HG03095 (cell line): Measurements from ENCODE around the gene AVPR2.

Experiments
- ATAC-seq: cut with Tn5 transposase; IDR thresholded peaks from one replicate; pipeline ENCODE4 v1.9.1; 2021; ENCODE audit warnings: moderate library complexity; ENCODE audit not compliant: unreplicated experiment

The AVPR2 gene

DNA sequence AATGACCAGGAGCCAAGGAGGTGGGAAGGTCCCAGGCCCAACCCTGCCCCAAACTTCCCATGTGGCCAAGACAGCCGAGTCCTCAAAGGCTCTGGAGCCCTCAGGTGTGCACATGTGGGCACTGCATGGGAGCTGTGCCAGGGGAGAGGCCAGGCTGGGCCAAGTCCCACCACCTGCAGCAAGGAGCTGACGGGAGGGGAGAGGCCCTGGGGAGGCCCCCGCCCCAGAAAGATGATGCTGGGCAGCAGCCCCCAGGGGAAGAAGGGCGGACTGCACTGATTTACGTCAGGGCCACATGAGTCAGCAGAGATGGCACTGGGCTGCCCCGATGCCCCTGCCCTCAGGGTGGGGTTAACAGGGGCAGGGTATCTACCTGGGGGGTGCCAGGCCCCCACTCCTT is 19.9 kb upstream of the AVPR2 start:
- no peak for ATAC-seq

DNA sequence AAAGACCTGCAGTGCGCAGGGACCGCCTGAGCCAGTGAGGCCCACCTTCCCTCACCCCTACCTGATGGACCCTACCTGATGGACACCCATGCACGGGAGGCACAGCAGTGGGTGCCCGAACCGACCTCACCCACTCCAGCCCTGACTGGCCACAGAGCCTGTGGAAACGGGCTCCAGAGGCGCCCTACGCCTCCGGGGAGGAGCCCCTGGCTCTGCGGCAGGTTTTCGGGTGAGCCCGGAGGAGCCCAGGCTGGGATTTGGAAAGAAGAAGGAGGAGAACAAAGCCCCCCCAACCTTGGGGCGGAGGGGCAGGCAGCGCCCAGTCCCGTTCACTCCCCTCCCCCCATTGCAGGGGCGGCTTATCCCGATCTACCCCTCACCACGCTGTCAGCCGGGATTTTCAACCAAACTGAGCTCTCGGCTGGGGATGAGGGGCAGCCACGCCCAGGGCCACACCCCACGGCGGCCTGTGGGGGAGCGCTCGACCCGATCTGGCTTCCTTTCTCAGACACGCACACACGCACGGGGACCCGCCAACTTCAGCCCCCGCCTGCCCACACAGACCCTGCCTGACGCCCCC is 19.2 kb upstream of the AVPR2 start:
- ATAC-seq = no peak

DNA sequence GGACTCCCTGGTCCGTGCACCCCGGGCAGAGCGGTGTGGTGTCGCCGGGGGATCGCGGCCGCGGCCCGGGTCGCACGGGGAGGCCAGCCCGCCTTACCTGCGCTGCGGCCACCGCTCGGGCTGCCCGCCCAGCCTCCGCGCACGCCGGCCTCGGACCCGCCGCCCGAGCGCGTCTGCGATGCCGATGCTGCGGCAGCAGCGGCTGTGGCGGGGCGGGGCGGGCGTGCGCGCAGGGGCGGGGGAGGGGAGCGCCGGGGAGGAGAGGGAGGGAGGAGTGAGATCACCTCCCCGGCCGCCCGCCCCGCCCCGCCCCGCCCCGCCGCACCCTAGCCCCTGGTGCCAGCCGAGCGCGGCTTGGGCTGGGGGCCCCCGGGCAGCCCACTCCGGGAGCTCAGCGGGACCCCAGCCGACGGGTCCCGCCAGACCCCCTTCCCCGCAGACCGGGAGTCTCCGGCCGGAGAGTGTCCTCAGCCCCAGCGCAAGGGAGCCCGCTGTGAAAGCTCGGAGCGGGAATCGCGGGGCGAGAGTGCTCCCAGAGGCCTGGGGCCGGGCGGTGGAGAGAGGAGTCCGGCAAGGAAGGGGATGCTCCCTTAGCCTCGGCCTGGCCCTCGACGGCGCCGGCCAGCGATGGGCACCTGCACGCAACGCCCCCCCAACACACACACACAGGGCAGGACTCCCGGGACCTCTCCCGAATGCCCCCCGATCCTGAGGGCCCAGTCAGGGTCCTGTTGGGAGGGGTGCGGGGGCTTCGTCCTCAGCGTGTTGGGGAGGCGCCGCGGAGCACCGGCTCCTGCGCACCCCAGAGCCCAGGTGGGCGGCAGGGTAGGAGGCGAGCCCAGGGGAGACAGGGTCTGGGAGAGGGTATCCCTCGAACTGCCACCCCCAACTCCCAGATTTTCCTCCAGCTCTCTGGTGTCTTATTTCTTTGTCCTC is 18.2 kb upstream of the AVPR2 start, which contains the start of gene L1CAM:
Gene L1CAM, minus strand, starts transcription at position 206 of the 936 bp plus-strand sequence. CDS start 10,337 bp downstream, outside the sequence.
- ATAC-seq = no peak

- ATAC-seq = no peak
Observed at GRCh38 chrX:153886915-153887314, 17.6 kb upstream of the AVPR2 start.

DNA sequence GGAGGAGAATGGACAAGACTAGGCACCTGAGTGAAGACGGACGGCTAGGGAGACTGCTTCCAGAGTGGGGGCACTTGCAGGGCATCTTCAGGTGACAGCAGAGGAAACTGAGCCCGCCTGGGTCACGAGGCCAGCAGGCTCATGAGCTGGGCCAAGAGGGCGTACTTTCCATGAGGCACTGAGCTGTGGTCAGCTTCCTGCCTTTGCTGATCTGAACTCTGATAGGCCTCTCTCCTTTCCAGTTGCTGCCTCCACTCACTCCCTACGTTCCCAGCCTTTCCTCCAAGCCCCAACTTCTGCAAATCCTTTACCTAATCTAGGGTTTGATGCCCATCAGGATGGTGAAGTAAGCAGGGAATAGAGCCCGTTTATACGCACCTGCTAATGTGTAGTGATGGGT is 17.1 kb upstream of the AVPR2 start:
- no peak for ATAC-seq

GRCh38 chrX:153888344-153888743 is 16.1 kb upstream of the AVPR2 start:
- ATAC-seq = no peak

DNA sequence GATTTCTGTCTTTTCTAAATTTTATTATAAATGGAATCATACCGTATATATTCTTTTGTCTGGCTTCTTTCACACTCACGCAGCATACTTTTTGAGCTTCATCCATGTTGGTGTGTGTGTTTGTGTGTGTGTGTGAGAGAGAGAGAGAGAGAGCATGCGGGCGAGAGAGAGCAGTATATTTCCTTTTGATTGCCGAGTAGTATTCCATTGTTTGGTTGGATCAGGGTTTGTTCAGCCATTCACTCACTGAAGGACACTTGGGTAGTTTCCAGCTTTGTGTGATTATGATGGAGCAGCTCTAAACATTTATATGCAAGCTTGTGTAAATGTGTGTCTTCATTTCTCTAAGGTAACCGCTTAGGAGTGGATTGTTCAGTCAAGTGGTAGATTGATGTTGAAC is 15.3 kb upstream of the AVPR2 start:
- ATAC-seq = no peak

GRCh38 chrX:153897899-153898298 is 6.6 kb upstream of the AVPR2 start:
- ATAC-seq = no peak

DNA sequence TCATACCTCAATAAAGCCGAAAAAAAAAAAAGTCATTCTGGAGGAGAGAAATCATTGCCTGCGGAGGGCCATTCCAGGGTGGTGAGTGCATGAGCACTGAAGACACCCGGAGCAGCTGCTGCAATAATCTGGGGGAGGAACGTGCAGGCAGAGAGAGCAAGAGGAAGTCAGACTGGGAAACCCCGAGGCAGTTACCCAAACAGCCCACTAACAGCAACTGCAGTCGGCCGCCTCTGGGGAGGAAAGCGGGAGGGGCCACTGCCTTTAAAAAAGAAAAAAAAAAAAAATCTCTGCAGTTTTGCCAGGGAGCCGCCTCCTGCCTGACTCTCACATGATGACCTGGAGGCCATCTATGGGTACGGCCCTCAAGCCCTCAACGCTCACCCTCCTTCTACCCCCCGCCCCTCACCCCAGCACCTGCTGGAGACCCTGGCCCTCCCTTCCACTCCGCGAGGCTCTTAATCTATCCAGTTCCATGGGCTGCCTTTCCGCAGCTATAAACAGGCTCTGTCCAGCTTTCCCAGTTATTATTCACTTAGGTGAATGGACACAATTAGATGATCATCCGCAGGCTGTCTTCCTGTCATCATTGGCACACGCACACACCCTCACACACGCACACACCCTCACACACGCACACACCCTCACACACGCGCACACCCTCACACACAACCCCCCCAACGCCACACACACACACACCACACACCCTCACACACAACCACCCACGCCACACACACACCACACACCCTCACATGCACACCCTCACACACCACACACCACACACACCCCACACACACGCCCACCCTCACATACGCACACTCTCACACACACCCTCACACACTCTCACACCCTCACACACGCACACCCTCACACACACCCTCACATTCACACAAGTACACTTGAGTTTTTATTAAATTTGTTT is 3.4 kb upstream of the AVPR2 start:
- ATAC-seq = peak; percentile 81

DNA sequence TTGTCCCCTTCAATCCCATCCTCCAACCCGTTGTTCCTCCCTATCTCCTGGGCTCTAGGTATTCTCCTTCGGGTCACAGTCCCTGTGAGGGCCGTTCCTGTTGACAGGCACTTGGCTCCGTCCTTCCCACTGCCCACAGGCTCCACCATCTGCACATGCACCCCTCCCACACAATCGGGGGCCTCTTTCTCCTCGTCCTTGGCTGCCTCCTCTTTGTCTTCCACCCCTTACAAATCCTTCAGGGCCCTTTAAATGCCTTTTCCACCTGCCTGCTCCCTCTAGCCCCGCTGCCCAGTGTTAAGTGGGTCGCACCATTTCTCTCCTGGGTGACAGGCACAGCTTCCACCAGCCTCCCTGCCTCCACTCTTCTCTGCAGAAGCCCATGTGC is 2.7 kb upstream of the AVPR2 start:
- no peak for ATAC-seq

DNA sequence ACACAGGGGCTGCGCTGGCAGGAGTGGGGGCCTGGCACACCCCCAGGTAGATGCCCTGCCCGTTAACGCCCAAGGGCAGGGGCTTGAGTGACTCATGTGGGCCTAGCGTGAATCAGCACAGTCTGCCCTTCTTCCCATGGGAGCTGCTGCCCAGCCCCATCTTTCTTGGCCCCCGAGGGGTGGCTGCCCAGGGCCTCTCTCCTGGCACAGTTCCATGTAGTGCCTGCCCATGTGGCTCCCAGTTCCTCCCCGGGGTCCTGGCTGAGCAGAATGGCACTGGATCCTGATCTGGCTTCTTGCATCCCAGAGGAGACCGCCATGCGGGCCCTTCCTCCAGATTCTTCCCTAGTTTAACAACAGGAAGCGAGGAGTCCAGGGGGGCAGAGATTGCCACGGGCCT is 2.1 kb upstream of the AVPR2 start:
- ATAC-seq = no peak

GRCh38 chrX:153903238-153903980 is 1.1 kb upstream of the AVPR2 start:
- ATAC-seq = no peak

GRCh38 chrX:153905481-153906095 is 1.1 kb downstream of the AVPR2 start:
- ATAC-seq = no peak

DNA sequence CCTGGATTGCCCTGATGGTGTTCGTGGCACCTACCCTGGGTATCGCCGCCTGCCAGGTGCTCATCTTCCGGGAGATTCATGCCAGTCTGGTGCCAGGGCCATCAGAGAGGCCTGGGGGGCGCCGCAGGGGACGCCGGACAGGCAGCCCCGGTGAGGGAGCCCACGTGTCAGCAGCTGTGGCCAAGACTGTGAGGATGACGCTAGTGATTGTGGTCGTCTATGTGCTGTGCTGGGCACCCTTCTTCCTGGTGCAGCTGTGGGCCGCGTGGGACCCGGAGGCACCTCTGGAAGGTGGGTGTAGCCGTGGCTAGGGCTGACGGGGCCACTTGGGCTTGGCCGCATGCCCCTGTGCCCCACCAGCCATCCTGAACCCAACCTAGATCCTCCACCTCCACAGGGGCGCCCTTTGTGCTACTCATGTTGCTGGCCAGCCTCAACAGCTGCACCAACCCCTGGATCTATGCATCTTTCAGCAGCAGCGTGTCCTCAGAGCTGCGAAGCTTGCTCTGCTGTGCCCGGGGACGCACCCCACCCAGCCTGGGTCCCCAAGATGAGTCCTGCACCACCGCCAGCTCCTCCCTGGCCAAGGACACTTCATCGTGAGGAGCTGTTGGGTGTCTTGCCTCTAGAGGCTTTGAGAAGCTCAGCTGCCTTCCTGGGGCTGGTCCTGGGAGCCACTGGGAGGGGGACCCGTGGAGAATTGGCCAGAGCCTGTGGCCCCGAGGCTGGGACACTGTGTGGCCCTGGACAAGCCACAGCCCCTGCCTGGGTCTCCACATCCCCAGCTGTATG is 1.8 kb downstream of the AVPR2 start:
- no peak for ATAC-seq

DNA sequence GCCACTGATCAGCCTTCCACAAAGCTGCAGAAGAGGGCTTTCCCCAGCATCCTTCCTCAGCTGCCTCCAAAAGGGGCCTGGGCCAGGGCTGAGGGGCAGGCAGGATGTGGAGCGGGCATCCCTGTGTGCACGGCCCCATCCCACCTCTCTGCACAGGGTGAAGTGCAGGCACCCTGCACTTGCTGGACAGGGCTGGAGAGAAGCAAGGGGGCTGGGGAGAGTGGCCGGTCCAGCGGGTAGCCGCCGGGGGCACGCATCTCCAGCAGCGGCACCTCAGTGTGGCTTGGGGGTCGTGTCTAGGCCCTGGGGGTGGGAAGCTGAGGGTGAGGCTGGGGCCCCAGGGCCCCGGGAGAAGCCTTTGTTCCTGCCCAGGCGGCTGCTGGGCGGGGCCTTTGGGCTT is 3.0 kb downstream of the AVPR2 start:
- ATAC-seq = no peak

- no peak for ATAC-seq
Observed at GRCh38 chrX:153908219-153908860, 3.9 kb downstream of the AVPR2 start.

- ATAC-seq = no peak
Observed at GRCh38 chrX:153909024-153909979, 4.8 kb downstream of the AVPR2 start.

- no peak for ATAC-seq
Observed at GRCh38 chrX:153909980-153910360, 5.5 kb downstream of the AVPR2 start.
